Measurements from ENCODE around the gene CMTM4. TPM values are rescaled to one million over a fixed set of nuclear protein-coding genes. Genes with fewer than 3 reads are reported as not detected.
"Not testable (repeated sequence)": the region's sequence is repeated elsewhere in the genome, so short reads cannot be mapped to it uniquely, and the experiment has no call there.

CMTM4 gene
- total RNA-seq, 1 donor from 2014 or later, result 67.9 TPM

- DNase-seq (ENCODE audit: low spot score), result no peak
Measured at GRCh38 chr16:66616169-66616568, 80.4 kb downstream of the CMTM4 start.

GRCh38 chr16:66614161-66614802 is 82.3 kb downstream of the CMTM4 start:
- DNase-seq (ENCODE audit: low spot score), result no peak

- DNase-seq (ENCODE audit: low spot score), result no peak
Measured at GRCh38 chr16:66612422-66612821, 84.1 kb downstream of the CMTM4 start.

- not testable (repeated sequence) for DNase-seq (ENCODE audit: low spot score)
Measured at GRCh38 chr16:66611911-66612310, 84.6 kb downstream of the CMTM4 start.

GRCh38 chr16:66610111-66610820 is 86.3 kb downstream of the CMTM4 start:
- no peak for DNase-seq (ENCODE audit: low spot score)

GRCh38 chr16:66609139-66609510 is 87.4 kb downstream of the CMTM4 start:
- DNase-seq (ENCODE audit: low spot score), result no peak

- DNase-seq (ENCODE audit: low spot score), result peak; percentile 89
Measured at GRCh38 chr16:66608241-66609138, 88.1 kb downstream of the CMTM4 start.

- DNase-seq (ENCODE audit: low spot score), result no peak
Measured at GRCh38 chr16:66605979-66606751, 90.4 kb downstream of the CMTM4 start.

GRCh38 chr16:66605177-66605978 is 91.2 kb downstream of the CMTM4 start:
- DNase-seq (ENCODE audit: low spot score), result no peak

- DNase-seq (ENCODE audit: low spot score), result peak; percentile 61
Measured at GRCh38 chr16:66604376-66605176, 92.0 kb downstream of the CMTM4 start, which contains the start of gene CMTM3. Gene CMTM3, plus strand, starts transcription at chr16:66604704. Its CDS starts 102 bp downstream, at chr16:66604806.

- peak; percentile 61 for DNase-seq (ENCODE audit: low spot score)
Measured at GRCh38 chr16:66603537-66604375, 92.8 kb downstream of the CMTM4 start.

GRCh38 chr16:66601471-66601870 is 95.1 kb downstream of the CMTM4 start:
- DNase-seq (ENCODE audit: low spot score), result no peak

- no peak for DNase-seq (ENCODE audit: low spot score)
Measured at GRCh38 chr16:66600477-66600876, 96.1 kb downstream of the CMTM4 start.

- DNase-seq (ENCODE audit: low spot score), result no peak
Measured at GRCh38 chr16:66599726-66600125, 96.8 kb downstream of the CMTM4 start.

GRCh38 chr16:66598111-66598510 is 98.4 kb downstream of the CMTM4 start:
- DNase-seq (ENCODE audit: low spot score), result no peak

- DNase-seq (ENCODE audit: low spot score), result no peak
Measured at GRCh38 chr16:66596986-66597848, 99.3 kb downstream of the CMTM4 start.

- not testable (repeated sequence) for DNase-seq (ENCODE audit: low spot score)
Measured at GRCh38 chr16:66596559-66596958, 100.0 kb downstream of the CMTM4 start.

GRCh38 chr16:66594739-66595138 is 101.8 kb downstream of the CMTM4 start:
- DNase-seq (ENCODE audit: low spot score), result no peak
